GM21825 (cell line): ENCODE data around the gene CYP4F8.
"Not testable (repeated sequence)": the region's sequence is repeated elsewhere in the genome, so short reads cannot be mapped to it uniquely, and the experiment has no call there.

Source experiments
- ATAC-seq: cut with Tn5 transposase; IDR thresholded peaks from one replicate; pipeline ENCODE4 v1.9.1; 2021; ENCODE audit warnings: mild to moderate bottlenecking, moderate library complexity; ENCODE audit not compliant: unreplicated experiment

CYP4F8 gene

DNA sequence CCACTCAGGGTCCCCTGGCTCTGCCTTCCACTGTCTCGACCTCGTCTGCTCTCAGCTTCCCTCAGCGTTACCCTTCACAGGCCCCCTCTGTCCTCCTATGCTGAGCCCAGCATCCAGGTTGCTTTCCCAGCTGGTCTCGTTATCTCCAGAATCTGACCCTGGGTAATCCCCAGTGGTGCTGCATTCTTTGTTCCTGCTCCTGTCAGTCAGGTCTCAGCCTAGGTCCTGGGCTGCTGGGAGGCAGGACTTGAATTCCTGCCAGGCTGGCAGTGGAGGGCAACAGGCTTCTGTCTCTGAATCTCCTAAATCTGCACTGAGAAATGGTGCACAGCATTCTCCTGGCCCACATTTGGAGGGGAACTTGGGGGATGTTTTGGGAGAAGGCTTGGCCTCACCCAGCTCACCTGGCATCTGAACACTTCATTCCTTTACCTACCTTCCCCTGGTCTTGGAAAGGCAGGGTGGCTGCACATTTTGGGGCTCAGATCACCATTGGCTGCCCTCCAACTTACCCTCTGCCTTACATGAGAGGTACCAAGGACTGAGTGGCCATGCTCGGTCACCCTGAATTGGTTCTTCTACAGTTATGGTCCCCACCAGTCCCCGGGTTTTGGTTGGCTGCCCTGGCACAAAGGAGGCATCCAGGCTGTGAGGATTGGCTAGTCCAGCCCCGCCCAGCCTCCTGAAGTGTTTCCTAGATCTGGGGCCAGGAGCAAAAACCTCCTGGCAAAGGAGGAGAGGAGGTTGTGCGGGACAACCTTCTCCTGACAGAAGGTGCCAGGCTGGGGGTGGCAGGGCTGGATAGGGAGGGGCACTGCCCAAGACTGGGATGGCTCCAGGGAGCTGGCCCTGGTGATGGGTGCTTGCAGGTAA, at the start of gene CYP4F8:
Gene CYP4F8 (plus strand): TSS at position 712 of the 873 bp plus-strand sequence. CDS start 399 bp downstream, outside the sequence.
- no peak for ATAC-seq

DNA sequence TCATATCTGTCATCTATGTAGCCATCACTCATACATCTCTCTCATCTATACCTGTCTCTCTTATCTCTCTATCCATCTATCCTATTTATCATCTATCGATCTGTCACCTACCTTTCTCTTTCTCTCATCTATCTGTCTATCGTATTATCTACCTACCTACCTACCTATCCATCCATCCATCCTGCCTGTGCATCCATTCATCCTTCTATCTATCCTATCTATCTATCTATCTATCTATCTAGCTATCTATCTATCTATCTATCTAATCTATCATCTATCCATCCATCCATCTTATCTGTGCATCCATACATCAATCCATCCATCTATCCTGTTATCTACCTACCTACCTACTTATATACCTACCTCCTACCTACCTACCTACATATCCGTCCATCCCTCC, 44.6 kb upstream of the CYP4F8 start:
- ATAC-seq: no peak

- no peak for ATAC-seq
Measured at GRCh38 chr19:15575406-15575805, 39.6 kb upstream of the CYP4F8 start.

GRCh38 chr19:15576526-15577156, 38.4 kb upstream of the CYP4F8 start:
- ATAC-seq: no peak

- ATAC-seq: no peak
Measured at GRCh38 chr19:15577184-15577771, 37.7 kb upstream of the CYP4F8 start.

DNA sequence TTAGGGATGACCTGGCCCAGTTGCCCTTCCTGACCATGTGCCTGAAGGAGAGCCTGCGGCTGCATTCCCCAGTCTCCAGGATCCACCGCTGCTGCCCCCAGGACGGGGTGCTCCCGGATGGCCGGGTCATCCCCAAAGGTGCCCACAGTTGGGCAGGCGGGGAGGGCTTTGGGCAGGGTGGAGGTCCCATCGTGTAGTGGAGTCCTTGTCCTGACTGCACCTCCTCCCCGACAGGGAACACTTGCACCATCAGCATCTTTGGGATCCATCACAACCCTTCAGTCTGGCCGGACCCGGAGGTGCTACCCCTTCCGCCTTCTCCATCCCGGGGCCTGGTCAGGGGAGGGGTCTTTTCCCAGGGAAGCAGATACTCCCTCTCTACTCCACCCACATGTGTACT, 31.7 kb upstream of the CYP4F8 start:
- no peak for ATAC-seq

GRCh38 chr19:15584095-15584494, 30.9 kb upstream of the CYP4F8 start:
- ATAC-seq: no peak

- ATAC-seq: no peak
Measured at GRCh38 chr19:15584541-15585115, 30.4 kb upstream of the CYP4F8 start.

GRCh38 chr19:15587663-15588062, 27.4 kb upstream of the CYP4F8 start:
- ATAC-seq: no peak

GRCh38 chr19:15588265-15588664, 26.8 kb upstream of the CYP4F8 start:
- no peak for ATAC-seq

DNA sequence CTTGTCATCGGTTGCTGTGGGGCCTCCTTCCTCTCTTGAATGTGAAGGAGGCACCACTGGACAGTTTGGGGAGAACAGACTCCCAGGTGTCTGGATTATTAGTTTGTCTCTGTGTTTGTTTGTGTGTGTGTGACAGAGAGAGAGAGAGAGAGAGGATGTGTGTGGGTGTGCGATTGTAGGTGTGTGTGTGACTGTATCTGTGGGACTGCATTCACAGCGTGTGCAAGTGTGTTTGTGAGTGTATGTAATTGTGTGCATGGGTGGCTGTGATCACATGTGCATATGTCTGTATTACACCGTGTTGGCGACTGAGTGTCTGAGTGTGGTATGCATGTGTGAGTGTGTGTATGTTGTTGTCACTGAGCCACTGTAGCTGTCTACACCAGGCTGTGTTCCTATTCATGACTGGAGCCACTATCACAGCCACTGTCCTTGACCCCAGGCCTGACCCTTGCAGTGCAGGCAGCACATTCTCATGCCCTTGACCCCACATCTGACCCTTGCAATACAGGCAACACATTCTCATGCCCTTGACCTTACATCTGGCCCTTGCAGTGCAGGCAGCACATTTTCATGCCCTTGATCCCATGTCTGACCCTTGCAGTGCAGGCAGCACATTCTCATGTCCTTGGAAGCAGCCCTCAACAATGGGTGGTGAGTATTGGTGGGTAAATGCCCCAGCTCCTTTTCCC, 25.1 kb upstream of the CYP4F8 start:
- no peak for ATAC-seq

- no peak for ATAC-seq
Measured at GRCh38 chr19:15591796-15592195, 23.2 kb upstream of the CYP4F8 start.

DNA sequence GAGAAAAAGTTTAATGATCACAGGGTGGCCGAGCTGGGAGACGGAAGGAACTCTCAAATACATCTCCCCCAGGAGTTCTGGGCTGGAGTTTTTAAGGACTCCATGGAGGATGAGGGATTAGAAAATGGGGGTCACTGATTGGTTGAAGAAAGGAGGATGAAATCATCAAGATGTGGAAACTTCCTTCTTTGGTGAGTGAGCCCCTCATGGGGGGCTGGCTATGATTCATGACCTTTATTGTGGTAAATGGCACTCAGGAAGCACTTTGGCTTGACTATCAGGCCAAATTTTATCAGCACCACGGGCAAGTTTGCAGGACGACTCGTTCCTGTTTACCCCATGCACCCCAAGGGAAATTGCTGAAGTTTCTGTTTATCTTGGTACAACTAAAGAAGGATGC, 22.5 kb upstream of the CYP4F8 start:
- ATAC-seq: not testable (repeated sequence)

DNA sequence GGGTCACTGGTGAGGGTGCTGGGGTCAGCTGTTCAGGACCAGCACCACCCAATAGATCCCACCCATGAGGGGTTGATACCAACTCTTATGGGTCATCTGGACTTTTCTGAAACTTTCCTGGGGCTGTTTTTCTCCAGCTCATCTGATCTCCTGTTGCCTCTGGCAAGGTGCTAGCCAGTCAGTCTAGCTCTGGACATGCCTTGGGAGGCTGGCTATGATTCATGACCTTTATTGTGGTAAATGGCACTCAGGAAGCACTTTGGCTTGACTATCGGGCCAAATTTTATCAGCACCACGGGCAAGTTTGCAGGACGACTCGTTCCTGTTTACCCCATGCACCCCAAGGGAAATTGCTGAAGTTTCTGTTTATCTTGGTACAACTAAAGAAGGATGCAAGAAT, 21.3 kb upstream of the CYP4F8 start:
- not testable (repeated sequence) for ATAC-seq

GRCh38 chr19:15595069-15595468, 19.9 kb upstream of the CYP4F8 start:
- no peak for ATAC-seq

DNA sequence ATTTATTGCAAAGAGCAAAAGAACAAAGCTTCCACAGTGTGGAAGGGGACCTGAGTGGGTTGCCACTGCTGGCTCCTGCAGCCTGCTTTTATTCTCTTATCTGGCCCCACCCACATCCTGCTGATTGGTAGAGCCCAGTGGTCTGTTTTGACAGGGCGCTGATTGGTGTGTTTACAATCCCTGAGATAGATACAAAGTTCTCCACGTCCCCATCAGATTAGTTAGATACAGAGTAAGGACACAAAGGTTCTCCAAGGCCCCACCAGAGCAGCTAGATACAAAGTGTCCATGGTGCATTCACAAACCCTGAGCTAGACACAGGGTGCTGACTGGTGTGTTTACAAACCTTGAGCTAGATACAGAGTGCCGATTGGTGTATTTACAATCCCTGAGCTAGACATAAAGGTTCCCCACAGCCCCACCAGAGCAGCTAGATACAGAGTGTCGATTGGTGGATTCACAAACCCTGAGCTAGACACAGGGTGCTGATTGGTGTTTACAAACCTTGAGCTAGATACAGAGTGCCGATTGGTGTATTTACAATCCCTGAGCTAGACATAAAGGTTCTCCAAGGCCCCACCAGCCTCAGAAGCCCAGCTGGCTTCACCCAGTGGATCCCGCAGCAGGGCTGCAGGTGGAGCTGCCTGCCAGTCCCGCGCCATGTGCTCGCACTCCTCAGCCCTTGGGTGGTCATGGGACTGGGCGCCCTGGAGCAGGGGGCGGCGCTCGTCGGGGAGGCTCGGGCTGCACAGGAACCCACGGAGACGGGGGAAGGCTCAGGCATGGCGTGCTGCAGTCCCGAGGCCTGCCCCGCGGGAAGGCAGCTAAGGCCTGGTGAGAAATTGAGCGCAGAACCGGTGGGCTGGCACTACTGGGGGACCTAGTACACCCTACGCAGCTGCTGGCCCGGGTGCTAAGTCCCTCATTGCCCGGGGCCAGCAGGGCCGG, 6.8 kb upstream of the CYP4F8 start:
- not testable (repeated sequence) for ATAC-seq

- ATAC-seq: no peak
Measured at GRCh38 chr19:15609261-15609660, 5.8 kb upstream of the CYP4F8 start.

GRCh38 chr19:15612342-15612741, 2.7 kb upstream of the CYP4F8 start:
- ATAC-seq: no peak

DNA sequence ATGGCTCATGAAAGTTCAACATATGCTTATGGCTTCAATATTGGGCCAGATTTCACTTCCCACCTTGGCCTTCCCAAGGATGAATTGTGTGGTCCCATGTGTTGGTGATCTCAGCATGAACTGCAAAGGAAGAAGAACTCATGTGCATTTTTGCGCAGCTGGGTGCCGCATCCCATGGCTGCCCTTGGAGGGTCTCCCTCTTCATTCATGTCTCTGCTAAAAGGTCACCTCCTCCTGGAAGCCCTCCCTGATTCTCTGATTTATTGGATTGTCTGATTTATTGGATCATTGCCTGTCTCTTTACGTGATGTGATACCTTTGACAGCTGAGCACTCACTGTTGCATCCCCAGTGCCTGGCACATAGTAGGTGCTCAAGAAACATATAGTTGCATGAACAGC, 1.7 kb upstream of the CYP4F8 start:
- ATAC-seq: no peak

DNA sequence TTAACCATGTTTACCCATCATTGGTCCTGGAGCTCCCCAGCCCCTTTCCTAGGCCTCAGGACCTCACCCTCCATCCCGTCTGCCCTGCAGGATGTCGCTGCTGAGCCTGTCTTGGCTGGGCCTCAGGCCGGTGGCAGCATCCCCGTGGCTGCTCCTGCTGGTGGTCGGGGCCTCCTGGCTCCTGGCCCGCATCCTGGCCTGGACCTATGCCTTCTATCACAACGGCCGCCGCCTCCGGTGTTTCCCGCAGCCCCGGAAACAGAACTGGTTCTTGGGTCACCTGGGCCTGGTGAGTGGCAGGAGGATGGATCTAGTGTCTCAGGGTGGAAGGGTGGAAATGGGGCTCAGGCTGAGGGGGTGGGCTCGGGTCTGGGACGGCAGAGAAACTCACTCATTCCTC, 508 bp downstream of the CYP4F8 start:
- ATAC-seq: no peak
